GM23338 (cell line): ENCODE measurements around the gene ATP12A. TPM values are rescaled to one million over a fixed set of nuclear protein-coding genes. Genes with fewer than 3 reads are reported as not detected.

Experiments used
- ATAC-seq: fragments of 200-7000 bp; cut with Tn5 transposase; 3 replicates; pipeline ENCODE4 v1.9.1; 2020
- DNase-seq: peaks from one replicate; pipeline ENCODE4 v3.0.0-alpha.2; 2015; ENCODE audit warnings: low spot score
- H2AFZ ChIP-seq: fragments of 200-600 bp; sonication (generic); 2 replicates; pipeline ENCODE4 v1.8.0; 2016; ENCODE audit warnings: antibody characterized with exemption, mild to moderate bottlenecking, moderate library complexity
- H3F3A ChIP-seq: fragments of 200-600 bp; sonication (generic); replicated peaks from 2 replicates; pipeline ENCODE4 v1.8.0; 2017; ENCODE audit warnings: antibody characterized with exemption, mixed run types, low read depth
- H3K27ac ChIP-seq: fragments of 200-600 bp; sonication (generic); 2 replicates; pipeline ENCODE4 v1.6.1; 2016; ENCODE audit warnings: low read depth
- H3K27me3 ChIP-seq: fragments of 200-600 bp; sonication (generic); 2 replicates; pipeline ENCODE4 v1.8.0; 2016; ENCODE audit warnings: mild to moderate bottlenecking, mixed run types, moderate library complexity; ENCODE audit not compliant: insufficient read depth
- H3K36me3 ChIP-seq: fragments of 200-600 bp; sonication (generic); 2 replicates; pipeline ENCODE4 v1.8.0; 2016; ENCODE audit warnings: mild to moderate bottlenecking; ENCODE audit not compliant: insufficient read depth
- H3K4me1 ChIP-seq: fragments of 200-600 bp; sonication (generic); 2 replicates; pipeline ENCODE4 v1.8.0; 2016; ENCODE audit warnings: mild to moderate bottlenecking, moderate library complexity; ENCODE audit not compliant: insufficient read depth
- H3K4me2 ChIP-seq: fragments of 200-600 bp; sonication (generic); 2 replicates; pipeline ENCODE4 v1.7.1; 2017; ENCODE audit warnings: mixed run types
- H3K4me3 ChIP-seq: fragments of 200-600 bp; sonication (generic); 2 replicates; pipeline ENCODE4 v1.6.1; 2016; ENCODE audit warnings: mixed run types
- H3K79me2 ChIP-seq: fragments of 200-600 bp; sonication (generic); replicated peaks from 2 replicates; pipeline ENCODE4 v1.8.0; 2017; ENCODE audit warnings: mild to moderate bottlenecking; ENCODE audit not compliant: insufficient read depth
- H3K9me2 ChIP-seq: fragments of 200-600 bp; sonication (generic); 2 replicates; pipeline ENCODE4 v1.8.0; 2017; ENCODE audit not compliant: insufficient read depth
- H4K20me1 ChIP-seq: fragments of 200-600 bp; sonication (generic); replicated peaks from 2 replicates; pipeline ENCODE4 v1.8.0; 2017; ENCODE audit warnings: mild to moderate bottlenecking; ENCODE audit not compliant: insufficient read depth
- H3K27ac Mint-ChIP-seq: 2 replicates; pipeline ENCODE4 v1.8.0; 2020; ENCODE audit warnings: inconsistent platforms, mild to moderate bottlenecking, moderate library complexity, mixed read lengths
- H3K27me3 Mint-ChIP-seq: 3 replicates; pipeline ENCODE4 v1.8.0; 2022; ENCODE audit warnings: low read depth, mild to moderate bottlenecking, moderate library complexity, mixed read lengths, inconsistent platforms; ENCODE audit not compliant: insufficient read depth, poor library complexity
- H3K36me3 Mint-ChIP-seq: 3 replicates; pipeline ENCODE4 v1.8.0; 2021; ENCODE audit warnings: low read depth, mild to moderate bottlenecking, inconsistent platforms, moderate library complexity, mixed read lengths
- H3K4me1 Mint-ChIP-seq: 3 replicates; pipeline ENCODE4 v1.8.0; 2020; ENCODE audit warnings: mild to moderate bottlenecking, inconsistent platforms, mixed read lengths
- H3K4me3 Mint-ChIP-seq: 3 replicates; pipeline ENCODE4 v1.8.0; 2021; ENCODE audit warnings: moderate library complexity, mild to moderate bottlenecking, inconsistent platforms, mixed read lengths
- H3K9me3 Mint-ChIP-seq: 3 replicates; pipeline ENCODE4 v1.8.0; 2020; ENCODE audit warnings: moderate library complexity, mild to moderate bottlenecking, inconsistent platforms, mixed read lengths
- CREB1 ChIP-seq: fragments of 250-450 bp; sonication (Bioruptor Pico); IDR thresholded peaks from 2 replicates; pipeline ENCODE4 v1.5.0; 2020; ENCODE audit warnings: low read depth, mild to moderate bottlenecking, moderate library complexity
- EZH2 ChIP-seq: fragments of 200-600 bp; sonication (generic); IDR thresholded peaks from one replicate; pipeline ENCODE4 v1.8.0; 2017; ENCODE audit warnings: antibody characterized with exemption, mild to moderate bottlenecking, low read depth; ENCODE audit not compliant: unreplicated experiment
- EZH2phosphoT487 ChIP-seq: fragments of 200-600 bp; sonication (generic); IDR thresholded peaks from one replicate; pipeline ENCODE4 v1.8.1; 2018; ENCODE audit warnings: antibody characterized with exemption; ENCODE audit not compliant: unreplicated experiment
- JUNB ChIP-seq: IDR thresholded peaks from one replicate; pipeline ENCODE4 v1.6.1; 2016; ENCODE audit warnings: antibody characterized with exemption; ENCODE audit not compliant: unreplicated experiment
- NANOG ChIP-seq: IDR thresholded peaks from 2 replicates; pipeline ENCODE4 v1.6.1; 2016; ENCODE audit warnings: antibody characterized with exemption, borderline replicate concordance
- POLR2AphosphoS5 ChIP-seq: IDR thresholded peaks from 2 replicates; pipeline ENCODE4 v1.6.1; 2016; ENCODE audit warnings: antibody characterized with exemption, low read depth
- STAT1 ChIP-seq: IDR thresholded peaks from one replicate; pipeline ENCODE4 v1.6.1; 2016; ENCODE audit warnings: antibody characterized with exemption; ENCODE audit not compliant: unreplicated experiment
- ZNF114 ChIP-seq: fragments of 250-450 bp; sonication (Bioruptor Pico); IDR thresholded peaks from 2 replicates; pipeline ENCODE4 v1.5.0; 2020; ENCODE audit warnings: mild to moderate bottlenecking, moderate library complexity
- ZNF331 ChIP-seq: fragments of 250-450 bp; sonication (Bioruptor Pico); IDR thresholded peaks from 2 replicates; pipeline ENCODE4 v1.5.0; 2020; ENCODE audit warnings: low read depth, mild to moderate bottlenecking, moderate library complexity
- polyA plus RNA-seq: library from polyadenylated mRNA; unstranded; fragments of >200 nt; fragmentation: Nextera tagmentation; extraction: Ambion mirVana; gene quantifications from 2 replicates; pipeline ENCODE4 v1.2.1, GENCODE V29; 2016
- total RNA-seq: library from RNA; depleted of rRNA; stranded (reverse); fragments of >200 nt; shearing (Covaris generic); gene quantifications from 2 replicates; pipeline ENCODE4 v1.2.3, GENCODE V29; 2014
- TF ChIP-seq, protein P1 (sequence below): IDR thresholded peaks from 2 replicates; pipeline ENCODE4 v1.6.1; 2016; ENCODE audit warnings: antibody characterized with exemption
- TF ChIP-seq, protein P2 (sequence below), 2 experiments: fragments of 200-600 bp in 1 of 2; sonication (generic) in 1 of 2; conservative IDR thresholded peaks; 2 replicates each; pipeline versions ENCODE4 v1.5.1 to v1.6.1; 2016 to 2017; ENCODE audit warnings: antibody characterized with exemption in 2 of 2, low read depth in 2 of 2, mild to moderate bottlenecking in 2 of 2, moderate library complexity in 1 of 2
- TF ChIP-seq, protein P3 (sequence below): fragments of 250-450 bp; sonication (Bioruptor Pico); IDR thresholded peaks from 2 replicates; pipeline ENCODE4 v1.5.0; 2020; ENCODE audit warnings: mild to moderate bottlenecking, moderate library complexity
- TF ChIP-seq, protein P4 (sequence below): IDR thresholded peaks from one replicate; pipeline ENCODE4 v1.6.1; 2018; ENCODE audit warnings: antibody characterized with exemption; ENCODE audit not compliant: unreplicated experiment

The ATP12A gene
- total and polyA plus RNA-seq, 2 experiments from 2014 or later, result 0.40 to 1.0 TPM

DNA sequence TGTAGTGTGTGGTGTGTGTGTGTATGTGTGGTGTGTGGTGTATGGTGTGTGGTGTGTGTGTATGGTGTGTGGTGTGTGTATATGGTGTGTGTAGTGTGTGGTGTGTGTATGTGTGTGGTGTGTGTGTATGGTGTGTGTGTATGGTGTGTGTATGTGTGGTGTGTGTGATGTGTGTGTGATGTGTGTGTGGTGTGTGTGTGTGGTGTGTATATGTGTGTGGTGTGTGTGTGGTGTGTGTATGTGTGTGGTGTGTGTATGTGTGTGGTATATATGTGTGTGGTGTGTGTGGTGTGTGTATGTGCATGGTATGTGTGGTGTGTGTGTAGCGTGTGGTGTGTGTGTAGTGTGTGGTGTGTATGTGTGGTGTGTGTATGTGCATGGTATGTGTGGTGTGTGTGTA is 1.7 kb downstream of the ATP12A start:
- Mint-ChIP-seq H3K27me3 (peaks cover 28% of the 10 kb centered on the region), H3K9me3 (no peaks in the 10 kb centered on the region), H3K27ac (no peak overlapping the region), H3K4me3 (no peak overlapping the region), H3K36me3 (no peaks in the 10 kb centered on the region), H3K4me1 (peaks cover 44% of the 10 kb centered on the region)
- H3K36me3 ChIP-seq, result no peaks in the 10 kb centered on the region
- peaks cover 25% of the 10 kb centered on the region for H3K4me1 ChIP-seq
- no peak overlapping the region for H3K27ac ChIP-seq
- no peak overlapping the region for H3K4me3 ChIP-seq
- no peaks in the 10 kb centered on the region for H4K20me1 ChIP-seq
- H3K4me2 ChIP-seq, result no peak overlapping the region
- no peaks in the 10 kb centered on the region for H3K79me2 ChIP-seq
- no peak overlapping the region for H2AFZ ChIP-seq
- H3F3A ChIP-seq, result no peaks in the 10 kb centered on the region
- no peak for ATAC-seq
- DNase-seq, result no peak
- H3K27me3 ChIP-seq, result peaks cover 35% of the 10 kb centered on the region
- H3K9me2 ChIP-seq, result no peaks in the 10 kb centered on the region
- no peak for TF ChIP-seq EZH2
- TF ChIP-seq, protein P1, sequence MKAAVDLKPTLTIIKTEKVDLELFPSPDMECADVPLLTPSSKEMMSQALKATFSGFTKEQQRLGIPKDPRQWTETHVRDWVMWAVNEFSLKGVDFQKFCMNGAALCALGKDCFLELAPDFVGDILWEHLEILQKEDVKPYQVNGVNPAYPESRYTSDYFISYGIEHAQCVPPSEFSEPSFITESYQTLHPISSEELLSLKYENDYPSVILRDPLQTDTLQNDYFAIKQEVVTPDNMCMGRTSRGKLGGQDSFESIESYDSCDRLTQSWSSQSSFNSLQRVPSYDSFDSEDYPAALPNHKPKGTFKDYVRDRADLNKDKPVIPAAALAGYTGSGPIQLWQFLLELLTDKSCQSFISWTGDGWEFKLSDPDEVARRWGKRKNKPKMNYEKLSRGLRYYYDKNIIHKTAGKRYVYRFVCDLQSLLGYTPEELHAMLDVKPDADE, result no peak
- no peak for TF ChIP-seq STAT1
- TF ChIP-seq ZNF331 (CRISPR knock-in tag), result no peak
- TF ChIP-seq ZNF114 (CRISPR knock-in tag), result no peak
- TF ChIP-seq, protein P2, sequence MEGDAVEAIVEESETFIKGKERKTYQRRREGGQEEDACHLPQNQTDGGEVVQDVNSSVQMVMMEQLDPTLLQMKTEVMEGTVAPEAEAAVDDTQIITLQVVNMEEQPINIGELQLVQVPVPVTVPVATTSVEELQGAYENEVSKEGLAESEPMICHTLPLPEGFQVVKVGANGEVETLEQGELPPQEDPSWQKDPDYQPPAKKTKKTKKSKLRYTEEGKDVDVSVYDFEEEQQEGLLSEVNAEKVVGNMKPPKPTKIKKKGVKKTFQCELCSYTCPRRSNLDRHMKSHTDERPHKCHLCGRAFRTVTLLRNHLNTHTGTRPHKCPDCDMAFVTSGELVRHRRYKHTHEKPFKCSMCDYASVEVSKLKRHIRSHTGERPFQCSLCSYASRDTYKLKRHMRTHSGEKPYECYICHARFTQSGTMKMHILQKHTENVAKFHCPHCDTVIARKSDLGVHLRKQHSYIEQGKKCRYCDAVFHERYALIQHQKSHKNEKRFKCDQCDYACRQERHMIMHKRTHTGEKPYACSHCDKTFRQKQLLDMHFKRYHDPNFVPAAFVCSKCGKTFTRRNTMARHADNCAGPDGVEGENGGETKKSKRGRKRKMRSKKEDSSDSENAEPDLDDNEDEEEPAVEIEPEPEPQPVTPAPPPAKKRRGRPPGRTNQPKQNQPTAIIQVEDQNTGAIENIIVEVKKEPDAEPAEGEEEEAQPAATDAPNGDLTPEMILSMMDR (conservative IDR thresholded peaks at IDR 0.05; ENCODE audit: low read depth in 2 of 2), result no peak
- TF ChIP-seq, protein P3, sequence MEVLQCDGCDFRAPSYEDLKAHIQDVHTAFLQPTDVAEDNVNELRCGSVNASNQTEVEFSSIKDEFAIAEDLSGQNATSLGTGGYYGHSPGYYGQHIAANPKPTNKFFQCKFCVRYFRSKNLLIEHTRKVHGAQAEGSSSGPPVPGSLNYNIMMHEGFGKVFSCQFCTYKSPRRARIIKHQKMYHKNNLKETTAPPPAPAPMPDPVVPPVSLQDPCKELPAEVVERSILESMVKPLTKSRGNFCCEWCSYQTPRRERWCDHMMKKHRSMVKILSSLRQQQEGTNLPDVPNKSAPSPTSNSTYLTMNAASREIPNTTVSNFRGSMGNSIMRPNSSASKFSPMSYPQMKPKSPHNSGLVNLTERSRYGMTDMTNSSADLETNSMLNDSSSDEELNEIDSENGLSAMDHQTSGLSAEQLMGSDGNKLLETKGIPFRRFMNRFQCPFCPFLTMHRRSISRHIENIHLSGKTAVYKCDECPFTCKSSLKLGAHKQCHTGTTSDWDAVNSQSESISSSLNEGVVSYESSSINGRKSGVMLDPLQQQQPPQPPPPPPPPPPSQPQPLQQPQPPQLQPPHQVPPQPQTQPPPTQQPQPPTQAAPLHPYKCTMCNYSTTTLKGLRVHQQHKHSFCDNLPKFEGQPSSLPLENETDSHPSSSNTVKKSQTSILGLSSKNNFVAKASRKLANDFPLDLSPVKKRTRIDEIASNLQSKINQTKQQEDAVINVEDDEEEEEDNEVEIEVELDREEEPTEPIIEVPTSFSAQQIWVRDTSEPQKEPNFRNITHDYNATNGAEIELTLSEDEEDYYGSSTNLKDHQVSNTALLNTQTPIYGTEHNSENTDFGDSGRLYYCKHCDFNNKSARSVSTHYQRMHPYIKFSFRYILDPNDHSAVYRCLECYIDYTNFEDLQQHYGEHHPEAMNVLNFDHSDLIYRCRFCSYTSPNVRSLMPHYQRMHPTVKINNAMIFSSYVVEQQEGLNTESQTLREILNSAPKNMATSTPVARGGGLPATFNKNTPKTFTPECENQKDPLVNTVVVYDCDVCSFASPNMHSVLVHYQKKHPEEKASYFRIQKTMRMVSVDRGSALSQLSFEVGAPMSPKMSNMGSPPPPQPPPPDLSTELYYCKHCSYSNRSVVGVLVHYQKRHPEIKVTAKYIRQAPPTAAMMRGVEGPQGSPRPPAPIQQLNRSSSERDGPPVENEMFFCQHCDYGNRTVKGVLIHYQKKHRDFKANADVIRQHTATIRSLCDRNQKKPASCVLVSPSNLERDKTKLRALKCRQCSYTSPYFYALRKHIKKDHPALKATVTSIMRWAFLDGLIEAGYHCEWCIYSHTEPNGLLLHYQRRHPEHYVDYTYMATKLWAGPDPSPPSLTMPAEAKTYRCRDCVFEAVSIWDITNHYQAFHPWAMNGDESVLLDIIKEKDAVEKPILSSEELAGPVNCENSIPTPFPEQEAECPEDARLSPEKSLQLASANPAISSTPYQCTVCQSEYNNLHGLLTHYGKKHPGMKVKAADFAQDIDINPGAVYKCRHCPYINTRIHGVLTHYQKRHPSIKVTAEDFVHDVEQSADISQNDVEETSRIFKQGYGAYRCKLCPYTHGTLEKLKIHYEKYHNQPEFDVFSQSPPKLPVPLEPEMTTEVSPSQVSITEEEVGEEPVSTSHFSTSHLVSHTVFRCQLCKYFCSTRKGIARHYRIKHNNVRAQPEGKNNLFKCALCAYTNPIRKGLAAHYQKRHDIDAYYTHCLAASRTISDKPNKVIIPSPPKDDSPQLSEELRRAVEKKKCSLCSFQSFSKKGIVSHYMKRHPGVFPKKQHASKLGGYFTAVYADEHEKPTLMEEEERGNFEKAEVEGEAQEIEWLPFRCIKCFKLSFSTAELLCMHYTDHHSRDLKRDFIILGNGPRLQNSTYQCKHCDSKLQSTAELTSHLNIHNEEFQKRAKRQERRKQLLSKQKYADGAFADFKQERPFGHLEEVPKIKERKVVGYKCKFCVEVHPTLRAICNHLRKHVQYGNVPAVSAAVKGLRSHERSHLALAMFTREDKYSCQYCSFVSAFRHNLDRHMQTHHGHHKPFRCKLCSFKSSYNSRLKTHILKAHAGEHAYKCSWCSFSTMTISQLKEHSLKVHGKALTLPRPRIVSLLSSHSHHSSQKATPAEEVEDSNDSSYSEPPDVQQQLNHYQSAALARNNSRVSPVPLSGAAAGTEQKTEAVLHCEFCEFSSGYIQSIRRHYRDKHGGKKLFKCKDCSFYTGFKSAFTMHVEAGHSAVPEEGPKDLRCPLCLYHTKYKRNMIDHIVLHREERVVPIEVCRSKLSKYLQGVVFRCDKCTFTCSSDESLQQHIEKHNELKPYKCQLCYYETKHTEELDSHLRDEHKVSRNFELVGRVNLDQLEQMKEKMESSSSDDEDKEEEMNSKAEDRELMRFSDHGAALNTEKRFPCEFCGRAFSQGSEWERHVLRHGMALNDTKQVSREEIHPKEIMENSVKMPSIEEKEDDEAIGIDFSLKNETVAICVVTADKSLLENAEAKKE (CRISPR knock-in tag), result no peak
- TF ChIP-seq NANOG, result no peak
- no peak for TF ChIP-seq POLR2AphosphoS5
- no peak for TF ChIP-seq JUNB
- TF ChIP-seq, protein P4, sequence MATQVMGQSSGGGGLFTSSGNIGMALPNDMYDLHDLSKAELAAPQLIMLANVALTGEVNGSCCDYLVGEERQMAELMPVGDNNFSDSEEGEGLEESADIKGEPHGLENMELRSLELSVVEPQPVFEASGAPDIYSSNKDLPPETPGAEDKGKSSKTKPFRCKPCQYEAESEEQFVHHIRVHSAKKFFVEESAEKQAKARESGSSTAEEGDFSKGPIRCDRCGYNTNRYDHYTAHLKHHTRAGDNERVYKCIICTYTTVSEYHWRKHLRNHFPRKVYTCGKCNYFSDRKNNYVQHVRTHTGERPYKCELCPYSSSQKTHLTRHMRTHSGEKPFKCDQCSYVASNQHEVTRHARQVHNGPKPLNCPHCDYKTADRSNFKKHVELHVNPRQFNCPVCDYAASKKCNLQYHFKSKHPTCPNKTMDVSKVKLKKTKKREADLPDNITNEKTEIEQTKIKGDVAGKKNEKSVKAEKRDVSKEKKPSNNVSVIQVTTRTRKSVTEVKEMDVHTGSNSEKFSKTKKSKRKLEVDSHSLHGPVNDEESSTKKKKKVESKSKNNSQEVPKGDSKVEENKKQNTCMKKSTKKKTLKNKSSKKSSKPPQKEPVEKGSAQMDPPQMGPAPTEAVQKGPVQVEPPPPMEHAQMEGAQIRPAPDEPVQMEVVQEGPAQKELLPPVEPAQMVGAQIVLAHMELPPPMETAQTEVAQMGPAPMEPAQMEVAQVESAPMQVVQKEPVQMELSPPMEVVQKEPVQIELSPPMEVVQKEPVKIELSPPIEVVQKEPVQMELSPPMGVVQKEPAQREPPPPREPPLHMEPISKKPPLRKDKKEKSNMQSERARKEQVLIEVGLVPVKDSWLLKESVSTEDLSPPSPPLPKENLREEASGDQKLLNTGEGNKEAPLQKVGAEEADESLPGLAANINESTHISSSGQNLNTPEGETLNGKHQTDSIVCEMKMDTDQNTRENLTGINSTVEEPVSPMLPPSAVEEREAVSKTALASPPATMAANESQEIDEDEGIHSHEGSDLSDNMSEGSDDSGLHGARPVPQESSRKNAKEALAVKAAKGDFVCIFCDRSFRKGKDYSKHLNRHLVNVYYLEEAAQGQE, result no peak
- TF ChIP-seq EZH2phosphoT487, result no peak
- TF ChIP-seq CREB1 (CRISPR knock-in tag), result no peak
